ENCODE data around the gene LYPD1.
"Not testable (repeated sequence)": the region's sequence is repeated elsewhere in the genome, so short reads cannot be mapped to it uniquely, and the experiment has no call there.

The LYPD1 gene

GRCh38 chr2:132669908-132670495, at the start of gene LYPD1:
Gene LYPD1, minus strand, starts transcription at chr2:132670205. Its CDS starts 273 bp downstream, at chr2:132669932.
- no peak within 1 kb of the TSS for H3K4me3 ChIP-seq (ENCODE audit: low read depth, low read length)
- DNase-seq (ENCODE audit: low read depth), result no peak
- no peak for TF ChIP-seq CTCF (IDR thresholded peaks at IDR 0.05; ENCODE audit: control insufficient read depth, extremely low read depth, insufficient read depth)

DNA sequence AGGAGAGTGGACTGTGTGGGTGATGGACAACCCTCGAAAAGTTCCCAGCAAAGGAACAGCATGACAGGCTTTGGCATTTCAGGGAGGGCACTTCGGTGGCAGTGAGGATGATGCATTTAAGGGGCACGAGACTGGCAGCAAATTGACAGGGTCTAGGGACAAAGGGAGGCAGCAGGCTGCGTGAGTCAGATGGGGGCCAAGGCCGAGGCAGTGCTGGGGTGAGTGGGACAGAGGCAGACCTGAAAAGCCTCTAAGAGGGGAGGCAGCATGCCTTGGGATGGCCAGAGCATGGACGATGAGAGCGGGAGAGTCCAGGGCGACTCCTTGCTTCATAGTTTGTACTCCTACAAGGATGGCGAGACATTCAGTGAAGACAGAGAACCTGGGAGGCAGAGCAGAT, 49.5 kb upstream of the LYPD1 start:
- H3K4me3 ChIP-seq (ENCODE audit: low read depth, low read length), result no peak overlapping the region
- DNase-seq (ENCODE audit: low read depth), result no peak
- no peak for TF ChIP-seq CTCF (IDR thresholded peaks at IDR 0.05; ENCODE audit: control insufficient read depth, extremely low read depth, insufficient read depth)

GRCh38 chr2:132716954-132717353, 46.9 kb upstream of the LYPD1 start:
- TF ChIP-seq CTCF (IDR thresholded peaks at IDR 0.05; ENCODE audit: control insufficient read depth, extremely low read depth, insufficient read depth), result no peak
- no peak overlapping the region for H3K4me3 ChIP-seq (ENCODE audit: low read depth, low read length)
- DNase-seq (ENCODE audit: low read depth), result no peak

DNA sequence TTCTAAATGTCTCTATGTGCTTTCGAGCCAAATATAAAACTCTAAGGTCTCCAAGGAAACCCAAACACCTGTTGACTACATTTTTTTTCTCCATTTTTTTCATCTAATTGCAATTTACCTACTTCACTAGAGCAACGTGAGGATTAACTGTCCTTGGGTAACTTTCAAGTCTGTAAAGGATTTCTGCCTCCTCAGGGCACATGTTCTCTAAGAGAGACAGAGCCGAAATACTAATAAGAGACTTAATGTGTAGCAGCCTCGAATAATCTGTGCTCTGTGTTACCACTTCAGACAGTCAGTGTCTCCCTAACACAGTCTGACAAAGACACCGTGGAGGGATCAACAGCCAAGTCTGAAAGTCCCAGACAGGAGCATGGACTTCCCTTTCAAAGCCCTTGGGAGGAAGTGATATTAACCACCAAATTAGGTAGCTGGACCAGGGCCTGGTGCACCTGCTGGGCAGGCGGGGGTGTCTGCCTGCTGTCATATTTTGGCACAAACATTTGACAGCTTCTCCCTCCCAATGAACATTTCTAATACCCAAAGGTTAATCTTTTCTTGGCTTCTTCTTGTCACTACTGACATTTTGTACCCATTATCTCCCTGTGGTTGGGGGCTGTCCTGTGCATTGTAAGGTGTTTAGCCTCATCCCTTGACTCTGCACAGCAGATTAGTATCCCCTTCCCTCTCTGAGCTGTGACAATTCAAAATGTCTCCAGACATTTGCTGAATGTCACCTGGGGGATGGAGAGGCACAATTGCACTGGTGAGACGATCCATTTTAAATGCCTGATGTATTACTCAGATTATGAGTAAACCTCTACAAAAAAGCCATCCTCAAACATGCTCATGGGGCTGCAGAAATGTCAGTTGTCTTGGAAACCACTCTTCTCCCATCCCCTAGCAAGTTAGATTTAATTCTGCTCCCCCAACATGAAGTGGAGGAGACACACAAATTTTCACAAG, 45.7 kb upstream of the LYPD1 start:
- no peak overlapping the region for H3K4me3 ChIP-seq (ENCODE audit: low read depth, low read length)
- no peak for DNase-seq (ENCODE audit: low read depth)
- no peak for TF ChIP-seq CTCF (IDR thresholded peaks at IDR 0.05; ENCODE audit: control insufficient read depth, extremely low read depth, insufficient read depth)

- no peak overlapping the region for H3K4me3 ChIP-seq (ENCODE audit: low read depth, low read length)
- TF ChIP-seq CTCF (IDR thresholded peaks at IDR 0.05; ENCODE audit: control insufficient read depth, extremely low read depth, insufficient read depth), result no peak
- DNase-seq (ENCODE audit: low read depth), result no peak
These were observed 33.4 kb upstream of the LYPD1 start for GRCh38 chr2:132703396-132703795.

- H3K4me3 ChIP-seq (ENCODE audit: low read depth, low read length), result no peak overlapping the region
- TF ChIP-seq CTCF (IDR thresholded peaks at IDR 0.05; ENCODE audit: control insufficient read depth, extremely low read depth, insufficient read depth), result no peak
- DNase-seq (ENCODE audit: low read depth), result no peak
These were observed 31.8 kb upstream of the LYPD1 start for GRCh38 chr2:132701810-132702209.

DNA sequence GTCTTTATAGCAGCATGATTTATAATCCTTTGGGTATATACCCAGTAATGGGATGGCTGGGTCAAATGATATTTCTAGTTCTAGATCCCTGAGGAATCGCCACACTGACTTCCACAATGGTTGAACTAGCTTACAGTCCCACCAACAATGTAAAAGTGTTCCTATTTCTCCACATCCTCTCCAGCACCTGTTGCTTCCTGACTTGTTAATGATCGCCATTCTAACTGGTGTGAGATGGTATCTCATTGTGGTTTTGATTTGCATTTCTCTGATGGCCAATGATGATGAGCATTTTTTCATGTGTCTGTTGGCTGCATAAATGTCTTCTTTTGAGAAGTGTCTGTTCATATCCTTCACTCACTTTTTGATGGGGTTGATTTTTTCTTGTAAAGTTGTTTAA, 29.8 kb upstream of the LYPD1 start:
- DNase-seq (ENCODE audit: low read depth); H3K4me3 ChIP-seq (ENCODE audit: low read depth, low read length): not testable (repeated sequence)

- DNase-seq (ENCODE audit: low read depth); H3K4me3 ChIP-seq (ENCODE audit: low read depth, low read length): not testable (repeated sequence)
These were observed 28.3 kb upstream of the LYPD1 start for GRCh38 chr2:132698347-132698746.

Measured in LNCaP clone FGC (cell line).